Measurements from ENCODE around the gene FAM98C.

Gene FAM98C

GRCh38 chr19:38389957-38390924 is 12.7 kb upstream of the FAM98C start:
- H3K4me3 ChIP-seq (ENCODE audit: low read depth, low read length), result no peak overlapping the region
- TF ChIP-seq, protein P1, sequence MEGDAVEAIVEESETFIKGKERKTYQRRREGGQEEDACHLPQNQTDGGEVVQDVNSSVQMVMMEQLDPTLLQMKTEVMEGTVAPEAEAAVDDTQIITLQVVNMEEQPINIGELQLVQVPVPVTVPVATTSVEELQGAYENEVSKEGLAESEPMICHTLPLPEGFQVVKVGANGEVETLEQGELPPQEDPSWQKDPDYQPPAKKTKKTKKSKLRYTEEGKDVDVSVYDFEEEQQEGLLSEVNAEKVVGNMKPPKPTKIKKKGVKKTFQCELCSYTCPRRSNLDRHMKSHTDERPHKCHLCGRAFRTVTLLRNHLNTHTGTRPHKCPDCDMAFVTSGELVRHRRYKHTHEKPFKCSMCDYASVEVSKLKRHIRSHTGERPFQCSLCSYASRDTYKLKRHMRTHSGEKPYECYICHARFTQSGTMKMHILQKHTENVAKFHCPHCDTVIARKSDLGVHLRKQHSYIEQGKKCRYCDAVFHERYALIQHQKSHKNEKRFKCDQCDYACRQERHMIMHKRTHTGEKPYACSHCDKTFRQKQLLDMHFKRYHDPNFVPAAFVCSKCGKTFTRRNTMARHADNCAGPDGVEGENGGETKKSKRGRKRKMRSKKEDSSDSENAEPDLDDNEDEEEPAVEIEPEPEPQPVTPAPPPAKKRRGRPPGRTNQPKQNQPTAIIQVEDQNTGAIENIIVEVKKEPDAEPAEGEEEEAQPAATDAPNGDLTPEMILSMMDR (IDR thresholded peaks at IDR 0.05; ENCODE audit: control insufficient read depth, extremely low read depth, insufficient read depth), result no peak
- DNase-seq (ENCODE audit: low read depth), result no peak

GRCh38 chr19:38391911-38392464 is 10.9 kb upstream of the FAM98C start:
- H3K4me3 ChIP-seq (ENCODE audit: low read depth, low read length), result no peak overlapping the region

GRCh38 chr19:38392707-38393308 is 10.1 kb upstream of the FAM98C start:
- TF ChIP-seq, protein P1 (IDR thresholded peaks at IDR 0.05; ENCODE audit: control insufficient read depth, extremely low read depth, insufficient read depth), result no peak
- no peak overlapping the region for H3K4me3 ChIP-seq (ENCODE audit: low read depth, low read length)
- DNase-seq (ENCODE audit: low read depth), result no peak

More at GRCh38 chr19:38391911-38392464, 10.9 kb upstream of the FAM98C start:
- TF ChIP-seq, protein P1 (IDR thresholded peaks at IDR 0.05; ENCODE audit: control insufficient read depth, extremely low read depth, insufficient read depth), result no peak
- no peak for DNase-seq (ENCODE audit: low read depth)

DNA sequence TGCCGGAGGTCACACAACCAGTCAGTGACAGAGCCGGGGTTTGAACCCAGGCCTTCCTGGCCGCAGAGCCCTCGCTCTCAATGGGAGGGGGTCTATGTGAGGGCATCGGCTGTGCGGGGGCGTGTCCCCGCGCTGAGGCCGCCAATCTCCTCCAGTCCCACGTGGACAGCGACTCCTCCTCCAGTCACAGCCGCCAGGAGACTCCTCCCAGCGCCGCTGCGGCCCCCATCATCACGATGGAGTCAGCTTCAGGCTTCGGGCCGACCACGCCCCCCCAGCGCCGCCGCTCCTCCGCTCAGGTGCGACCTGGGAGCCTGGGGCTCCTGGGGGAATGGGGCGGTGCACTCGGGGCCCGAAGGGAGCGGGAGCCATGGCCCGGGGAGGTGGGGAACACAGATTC is 8.4 kb upstream of the FAM98C start:
- H3K4me3 ChIP-seq (ENCODE audit: low read depth, low read length), result no peak overlapping the region
- TF ChIP-seq, protein P1 (IDR thresholded peaks at IDR 0.05; ENCODE audit: control insufficient read depth, extremely low read depth, insufficient read depth), result no peak
- no peak for DNase-seq (ENCODE audit: low read depth)

DNA sequence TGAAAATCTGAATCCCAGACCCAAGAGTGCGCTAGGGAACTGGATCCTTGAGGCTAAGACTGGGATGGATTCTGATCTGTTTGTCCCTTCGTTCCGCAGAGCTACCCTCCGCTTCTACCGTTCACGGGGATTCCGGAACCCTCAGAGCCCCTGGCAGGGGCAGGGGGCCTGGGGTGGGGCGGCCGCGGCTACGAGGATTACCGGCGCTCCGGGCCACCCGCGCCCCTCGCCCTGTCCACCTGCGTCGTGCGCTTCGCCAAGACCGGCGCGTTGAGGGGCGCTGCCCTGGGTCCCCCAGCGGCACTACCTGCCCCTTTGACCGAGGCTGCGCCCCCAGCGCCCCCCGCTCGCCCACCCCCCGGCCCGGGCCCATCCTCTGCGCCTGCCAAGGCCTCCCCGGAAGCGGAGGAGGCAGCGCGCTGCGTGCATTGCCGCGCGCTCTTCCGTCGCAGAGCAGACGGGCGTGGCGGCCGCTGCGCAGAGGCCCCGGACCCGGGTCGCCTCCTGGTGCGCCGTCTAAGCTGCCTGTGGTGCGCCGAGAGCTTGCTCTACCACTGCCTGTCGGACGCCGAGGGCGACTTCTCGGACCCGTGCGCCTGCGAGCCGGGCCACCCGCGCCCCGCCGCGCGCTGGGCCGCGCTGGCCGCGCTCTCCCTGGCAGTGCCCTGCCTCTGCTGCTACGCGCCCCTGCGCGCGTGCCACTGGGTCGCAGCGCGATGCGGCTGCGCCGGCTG is 7.3 kb upstream of the FAM98C start:
- TF ChIP-seq, protein P1 (IDR thresholded peaks at IDR 0.05; ENCODE audit: control insufficient read depth, extremely low read depth, insufficient read depth), result no peak
- H3K4me3 ChIP-seq (ENCODE audit: low read depth, low read length), result no peak overlapping the region
- DNase-seq (ENCODE audit: low read depth), result no peak

GRCh38 chr19:38399081-38399480 is 3.8 kb upstream of the FAM98C start:
- no peak overlapping the region for H3K4me3 ChIP-seq (ENCODE audit: low read depth, low read length)
- TF ChIP-seq, protein P1 (IDR thresholded peaks at IDR 0.05; ENCODE audit: control insufficient read depth, extremely low read depth, insufficient read depth), result no peak
- DNase-seq (ENCODE audit: low read depth), result no peak

Measured in LNCaP clone FGC (cell line).